Measurements from ENCODE around the gene ADCY1.

- TF ChIP-seq POLR2AphosphoS5 (IDR thresholded peaks at IDR 0.05; ENCODE audit: borderline replicate concordance, low read depth, low read length) (no peak), EZH2 (IDR thresholded peaks at IDR 0.05) (no peak)
These were observed 113.0 kb downstream of the ADCY1 start for GRCh38 chr7:45687185-45687560.
